UCSD-AML1 (cell line): ENCODE data around the gene VGLL1.

ENCODE experiments used
- DNase-seq: peaks from one replicate; lab custom pipeline; 2025; ENCODE audit not compliant: unreplicated experiment; lab: John Stamatoyannopoulos, UW

The VGLL1 gene, protein sequence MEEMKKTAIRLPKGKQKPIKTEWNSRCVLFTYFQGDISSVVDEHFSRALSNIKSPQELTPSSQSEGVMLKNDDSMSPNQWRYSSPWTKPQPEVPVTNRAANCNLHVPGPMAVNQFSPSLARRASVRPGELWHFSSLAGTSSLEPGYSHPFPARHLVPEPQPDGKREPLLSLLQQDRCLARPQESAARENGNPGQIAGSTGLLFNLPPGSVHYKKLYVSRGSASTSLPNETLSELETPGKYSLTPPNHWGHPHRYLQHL

DNA sequence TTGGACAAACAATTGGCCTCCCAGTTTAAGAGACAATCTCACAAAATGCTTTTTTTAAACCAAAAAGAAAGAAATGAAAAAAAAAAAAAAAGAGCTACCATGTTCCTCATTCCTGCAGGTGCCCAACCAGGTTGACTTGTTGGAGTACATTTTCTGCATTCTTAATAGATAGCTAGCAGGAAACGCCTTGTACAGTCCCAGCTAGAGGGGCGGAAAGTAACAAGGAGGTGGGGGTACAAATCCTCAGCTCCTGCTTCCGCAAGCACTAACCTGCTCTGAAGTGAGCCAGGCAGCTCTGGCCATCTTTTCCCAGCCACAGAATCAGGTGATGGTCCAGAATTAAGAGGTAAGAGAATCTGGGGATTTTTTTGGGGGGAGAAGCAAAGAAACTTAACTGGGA lies at the start of gene VGLL1:
VGLL1 (plus strand) TSS at position 265 of the 400 bp plus-strand sequence. CDS start 3,806 bp downstream, outside the sequence.
- DNase-seq: no peak

DNA sequence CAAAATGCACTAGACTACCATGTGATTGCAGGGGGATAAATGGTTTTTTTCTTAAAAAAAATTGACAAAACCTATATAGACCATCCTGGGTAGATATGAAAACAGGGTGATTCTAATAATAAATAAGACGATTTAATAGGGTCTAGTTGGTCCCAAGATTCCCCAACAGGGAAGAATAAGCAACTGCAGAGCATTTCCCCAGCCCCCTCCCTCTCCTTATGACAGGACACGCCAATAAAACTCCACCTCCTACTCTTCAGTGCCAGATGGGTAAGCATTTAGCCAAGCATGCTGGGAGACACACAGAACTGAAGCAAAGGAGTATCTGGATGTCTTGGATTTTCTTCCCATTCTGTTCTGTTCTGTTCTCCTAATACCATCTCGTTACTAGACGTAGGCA lies 44.4 kb upstream of the VGLL1 start, which contains the start of gene BRS3:
BRS3 (plus strand) TSS at position 301 of the 400 bp plus-strand sequence. CDS start 168 bp downstream, outside the sequence.
- no peak for DNase-seq

DNA sequence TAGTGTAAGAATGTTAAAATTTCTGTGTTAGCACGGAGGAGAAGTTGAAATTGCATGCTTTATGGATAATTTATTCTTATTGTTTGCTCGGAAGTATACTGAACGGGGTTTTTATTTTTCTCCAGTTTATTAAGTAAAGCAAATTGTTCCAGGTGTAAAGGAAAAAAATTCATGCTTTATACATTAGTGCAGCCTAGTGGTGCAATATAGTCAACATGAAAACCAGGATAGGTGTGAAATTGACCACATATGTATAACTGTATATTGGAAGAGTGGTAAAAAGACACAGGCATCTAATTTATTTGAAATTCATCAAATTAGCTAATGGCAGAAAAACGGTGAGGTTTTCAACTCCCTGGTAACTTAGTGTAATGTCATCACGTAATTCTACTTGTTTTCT lies 43.3 kb upstream of the VGLL1 start:
- no peak for DNase-seq

DNA sequence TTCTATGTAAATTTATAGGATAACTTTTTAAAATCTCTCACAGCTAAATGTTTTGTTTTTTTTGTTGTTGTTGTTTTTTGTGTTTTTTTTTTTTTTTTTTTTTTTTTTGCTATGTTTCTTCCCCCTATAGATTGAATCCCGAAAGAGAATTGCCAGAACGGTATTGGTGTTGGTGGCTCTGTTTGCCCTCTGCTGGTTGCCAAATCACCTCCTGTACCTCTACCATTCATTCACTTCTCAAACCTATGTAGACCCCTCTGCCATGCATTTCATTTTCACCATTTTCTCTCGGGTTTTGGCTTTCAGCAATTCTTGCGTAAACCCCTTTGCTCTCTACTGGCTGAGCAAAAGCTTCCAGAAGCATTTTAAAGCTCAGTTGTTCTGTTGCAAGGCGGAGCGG lies 40.2 kb upstream of the VGLL1 start:
- DNase-seq: no peak

DNA sequence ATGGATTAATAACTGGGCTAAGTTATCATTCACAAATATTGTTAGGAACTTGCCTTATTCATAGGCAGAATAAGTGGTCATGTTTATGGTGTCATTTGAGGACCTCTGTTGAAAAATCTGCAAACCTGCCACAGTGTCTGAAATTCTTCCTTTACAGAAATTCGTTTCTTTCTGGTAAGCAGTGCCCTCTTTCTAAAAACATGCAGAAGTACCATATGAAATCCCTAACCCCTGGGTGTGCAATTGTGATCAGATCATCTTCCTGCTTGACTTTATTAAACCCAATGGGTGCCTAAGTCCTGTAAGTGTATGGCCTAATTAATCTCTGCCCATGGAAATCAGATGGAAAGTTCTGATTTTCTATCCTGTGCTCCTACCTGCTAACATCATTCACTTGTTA lies 39.0 kb upstream of the VGLL1 start:
- DNase-seq: no peak

DNA sequence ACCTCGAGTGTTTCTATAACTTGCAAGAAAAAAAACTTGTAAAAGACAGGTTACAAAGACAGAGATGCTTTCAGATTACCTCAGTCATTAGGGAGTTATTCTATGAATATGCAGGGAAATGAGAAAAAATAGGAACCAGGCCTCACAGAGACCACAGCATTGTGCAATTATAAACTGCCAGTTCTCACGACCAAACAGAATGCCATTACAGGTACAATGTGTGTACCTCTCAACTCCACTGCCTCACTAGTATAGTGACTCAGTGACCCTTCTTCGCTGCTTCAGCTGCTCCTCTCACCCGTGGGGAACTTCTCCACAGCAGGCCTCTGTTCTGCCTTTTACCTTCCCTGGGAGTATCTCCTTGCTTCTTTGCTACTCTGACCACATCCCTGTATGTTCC lies 37.0 kb upstream of the VGLL1 start:
- DNase-seq: no peak

DNA sequence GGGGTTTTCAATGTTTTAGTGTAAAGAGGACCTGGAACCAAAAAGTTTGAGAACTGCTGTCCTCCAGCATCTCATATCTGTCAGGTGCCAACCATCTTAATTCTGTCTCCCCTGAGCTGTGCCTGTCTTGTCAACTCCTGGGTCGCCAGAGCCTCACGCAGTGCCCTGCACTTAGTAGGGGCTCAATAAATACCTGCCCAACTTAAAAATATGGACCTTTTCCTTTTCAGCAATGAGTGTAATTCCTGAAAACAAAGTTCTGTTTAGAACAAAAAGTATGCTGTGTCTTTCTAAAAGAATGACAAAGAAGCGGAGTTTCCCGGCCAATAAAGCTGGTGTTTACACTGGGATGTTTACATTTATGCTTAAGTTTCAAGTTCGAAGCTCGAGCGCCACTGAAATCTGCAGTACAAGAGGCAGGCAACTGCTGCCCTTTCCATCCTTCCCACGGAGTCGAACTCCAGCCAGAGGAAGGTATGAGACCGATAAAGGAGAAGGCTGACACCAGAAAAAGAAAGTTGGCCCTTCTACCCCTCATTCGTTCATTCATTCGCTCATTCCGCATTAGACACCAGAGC lies 35.7 kb upstream of the VGLL1 start:
- DNase-seq: no peak

DNA sequence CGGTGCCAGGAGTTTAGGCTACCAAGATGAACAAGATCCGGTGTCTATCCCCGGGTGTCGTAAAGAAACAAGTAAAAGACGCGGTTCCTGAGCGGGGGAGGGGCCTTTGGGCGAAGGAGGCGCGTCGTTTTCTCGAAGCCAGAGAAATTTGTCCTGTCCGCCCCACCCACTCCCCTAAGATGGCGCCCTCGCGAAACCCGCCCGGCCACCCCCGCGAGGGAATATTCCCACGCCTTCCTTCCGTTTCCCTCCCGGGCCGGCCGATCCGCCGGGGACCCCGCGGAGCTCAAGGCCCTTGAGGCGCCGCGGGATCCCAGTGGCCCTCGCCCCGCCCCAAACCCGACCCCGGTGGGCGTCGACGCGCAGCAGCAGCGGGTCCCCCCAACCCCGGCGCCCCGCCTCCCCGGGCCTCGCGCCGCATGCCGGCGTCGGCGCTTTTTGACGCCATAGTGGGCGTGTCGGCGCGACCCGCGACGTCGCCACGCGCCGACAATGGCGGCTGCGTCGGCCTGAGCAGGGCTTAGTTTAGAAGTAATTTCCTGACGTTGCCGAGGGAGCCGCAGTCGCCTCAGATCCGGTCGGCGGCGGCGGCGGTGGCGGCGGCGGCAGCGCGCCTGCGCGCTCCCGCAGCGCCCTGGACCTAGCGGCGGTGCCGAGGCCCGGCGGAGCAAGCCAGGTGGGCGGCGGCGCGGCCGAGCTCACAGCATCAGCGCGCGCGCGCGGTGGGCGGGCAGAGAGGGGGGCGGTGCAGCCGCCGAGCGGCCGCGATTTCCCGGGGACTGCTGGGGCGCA lies 35.1 kb upstream of the VGLL1 start:
- DNase-seq: peak; percentile 95

DNA sequence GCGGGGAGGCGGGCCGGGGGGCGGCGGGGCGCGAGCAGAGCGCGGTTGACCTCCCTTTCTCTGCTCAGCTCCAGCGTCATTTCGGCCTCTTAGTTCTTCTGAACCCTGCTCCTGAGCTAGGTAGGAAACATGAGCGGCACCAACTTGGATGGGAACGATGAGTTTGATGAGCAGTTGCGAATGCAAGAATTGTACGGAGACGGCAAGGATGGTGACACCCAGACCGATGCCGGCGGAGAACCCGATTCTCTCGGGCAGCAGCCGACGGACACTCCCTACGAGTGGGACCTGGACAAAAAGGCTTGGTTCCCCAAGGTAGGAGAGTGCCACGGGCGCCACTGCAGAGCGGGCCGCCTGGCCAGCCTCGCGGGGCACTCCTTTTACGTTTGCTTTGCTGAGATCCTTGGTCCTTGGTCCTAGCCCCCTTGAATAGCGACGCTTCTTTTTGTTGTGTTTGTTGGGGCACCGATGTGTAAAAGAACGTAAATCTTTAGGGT lies 34.4 kb upstream of the VGLL1 start, which contains the start of gene HTATSF1:
HTATSF1 (plus strand) TSS at position 37 of the 497 bp plus-strand sequence; CDS start at position 130, 93 bp downstream.
- DNase-seq: no peak

DNA sequence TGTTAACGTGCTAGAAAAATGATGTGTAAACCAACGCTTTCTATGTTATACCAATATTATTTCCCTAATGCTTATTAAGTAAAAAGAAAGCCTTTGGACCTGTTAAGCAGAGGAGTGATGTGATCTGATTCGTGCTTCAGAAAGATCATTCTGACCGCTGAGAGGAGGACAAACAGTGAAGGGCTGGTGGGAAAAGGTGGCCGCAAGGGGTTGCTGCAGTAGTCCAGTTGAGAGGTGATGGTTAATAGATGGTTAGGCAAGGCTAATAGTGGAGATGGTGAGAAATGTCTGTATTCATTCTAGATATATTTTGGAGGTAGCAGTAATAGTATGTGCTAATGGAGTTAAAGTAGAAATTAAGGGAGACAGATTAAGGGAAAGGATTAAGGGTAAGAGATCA lies 12.9 kb upstream of the VGLL1 start:
- DNase-seq: no peak

DNA sequence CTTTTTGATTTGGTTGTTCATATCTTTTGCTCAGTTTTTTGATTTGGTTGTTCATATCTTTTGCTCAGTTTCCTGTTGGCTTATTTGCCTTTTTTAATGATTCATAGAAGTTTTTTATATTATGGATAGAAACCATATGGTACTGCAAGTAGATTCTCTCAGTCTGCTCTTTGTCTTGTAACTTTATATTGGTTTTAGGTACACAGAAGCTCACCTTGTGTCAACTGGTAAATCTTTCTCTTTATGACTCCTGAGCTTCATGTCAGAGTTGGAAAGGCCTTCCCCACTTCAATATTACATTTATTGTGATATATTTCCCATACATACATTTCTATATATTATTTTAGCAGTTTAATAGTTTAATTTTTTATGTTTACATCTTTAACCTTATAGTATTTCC lies 8.2 kb upstream of the VGLL1 start:
- no peak for DNase-seq

DNA sequence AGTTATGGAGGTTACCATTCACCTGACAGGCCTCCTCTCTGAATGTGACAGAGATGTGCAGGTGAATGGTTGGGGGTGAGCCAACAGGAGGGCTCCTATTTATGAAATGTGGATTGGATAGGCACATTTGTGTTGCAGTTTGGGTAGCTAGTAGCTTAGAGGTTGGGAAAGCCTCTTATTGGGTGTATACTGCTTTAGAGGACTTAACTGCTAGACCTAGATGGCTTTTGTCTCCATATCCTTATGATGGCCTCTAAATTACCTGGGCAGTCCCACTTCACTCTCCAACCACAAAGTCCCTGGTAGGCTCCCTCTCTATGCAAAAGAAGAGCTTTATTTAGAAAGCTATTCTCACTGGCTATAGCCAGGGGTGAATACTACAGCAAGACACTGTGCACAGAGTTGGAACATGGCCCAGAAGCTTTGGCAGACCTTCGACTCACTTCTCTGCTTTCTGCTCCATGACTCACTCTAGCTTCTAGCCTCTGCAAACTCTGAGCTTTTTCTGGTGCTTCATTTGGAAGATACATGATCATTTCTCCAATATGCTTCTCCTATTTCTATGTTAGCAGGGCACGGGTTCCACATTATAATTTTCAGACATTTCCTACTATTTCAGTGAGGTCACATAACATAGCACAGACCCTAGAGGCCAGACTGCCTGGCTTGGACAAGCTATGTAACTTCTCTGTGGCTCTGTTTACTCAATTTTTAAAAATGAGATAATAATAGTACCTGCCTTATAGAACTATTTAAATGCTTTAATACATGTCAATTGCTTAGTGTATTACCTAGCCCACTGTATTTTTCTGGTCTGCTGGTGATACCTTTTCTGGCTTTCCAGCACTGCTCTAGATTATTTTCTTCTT lies 6.0 kb upstream of the VGLL1 start:
- no peak for DNase-seq

DNA sequence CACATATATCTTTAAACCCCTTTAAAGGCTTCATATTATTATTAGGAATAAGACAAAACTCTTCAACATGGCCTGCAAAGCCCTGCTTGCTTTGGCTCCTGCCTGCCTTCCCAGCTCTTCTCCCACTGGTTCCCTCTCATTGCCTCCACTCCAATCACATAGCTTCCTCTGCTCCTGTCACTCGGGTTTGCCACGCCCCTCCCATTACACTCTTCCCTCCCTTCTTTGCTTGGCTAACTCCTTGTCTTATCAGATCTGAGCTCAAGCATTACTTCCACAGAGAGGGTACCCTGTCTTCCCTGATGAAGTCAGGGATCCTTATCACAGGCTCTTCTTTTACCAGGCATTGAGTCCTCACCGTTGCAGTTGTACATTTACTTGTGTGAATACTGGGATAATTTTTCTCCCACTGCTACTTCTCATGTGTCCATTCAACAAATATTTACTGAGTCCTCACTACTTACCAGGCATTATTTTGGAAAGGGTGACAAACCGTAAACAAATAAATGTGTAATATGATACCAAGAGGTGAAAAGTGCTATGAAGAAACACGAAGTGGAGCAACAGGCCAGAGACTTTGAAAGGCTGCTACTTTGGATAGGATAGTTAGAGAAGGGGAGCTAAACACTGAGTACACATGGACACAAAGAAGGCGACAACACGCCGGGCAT lies 3.2 kb upstream of the VGLL1 start:
- DNase-seq: no peak

DNA sequence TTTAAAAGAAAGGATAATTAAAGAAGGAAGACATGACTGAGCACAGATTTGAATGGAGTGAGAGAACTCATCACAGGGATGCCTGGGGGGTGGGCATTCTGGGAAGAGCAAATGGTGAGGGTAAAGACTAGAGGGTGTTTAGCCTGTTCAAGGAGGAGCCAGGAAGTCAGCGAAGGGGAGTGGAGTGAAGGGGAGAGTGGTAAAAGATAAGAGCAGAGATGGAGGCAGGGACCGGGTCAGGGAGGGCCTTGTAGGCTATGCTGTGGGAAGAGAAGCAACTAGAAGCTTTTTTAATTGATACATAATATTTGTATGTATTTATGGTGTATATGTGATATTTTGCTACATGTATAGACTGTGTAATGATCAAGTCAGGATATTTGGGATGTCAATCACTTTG lies 2.2 kb upstream of the VGLL1 start:
- DNase-seq: no peak

DNA sequence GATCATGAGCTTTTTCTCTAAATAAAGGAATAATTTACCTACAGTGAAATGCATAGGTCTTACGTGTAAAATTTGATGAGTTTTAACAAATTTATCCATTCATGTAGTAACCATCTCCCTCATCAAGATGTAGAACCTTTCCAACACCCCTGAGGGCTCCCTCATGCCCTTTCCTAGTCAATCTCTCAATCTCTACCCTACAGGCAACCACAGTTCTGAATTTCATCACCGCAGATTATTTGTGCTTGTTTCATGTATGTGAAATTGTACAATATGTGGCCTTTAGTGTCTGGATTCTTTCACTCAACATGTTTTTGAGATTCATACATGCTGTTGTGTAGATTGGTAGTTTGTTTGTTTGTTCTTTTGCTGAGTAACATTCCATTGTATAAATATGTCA lies 2.1 kb downstream of the VGLL1 start:
- DNase-seq: no peak

DNA sequence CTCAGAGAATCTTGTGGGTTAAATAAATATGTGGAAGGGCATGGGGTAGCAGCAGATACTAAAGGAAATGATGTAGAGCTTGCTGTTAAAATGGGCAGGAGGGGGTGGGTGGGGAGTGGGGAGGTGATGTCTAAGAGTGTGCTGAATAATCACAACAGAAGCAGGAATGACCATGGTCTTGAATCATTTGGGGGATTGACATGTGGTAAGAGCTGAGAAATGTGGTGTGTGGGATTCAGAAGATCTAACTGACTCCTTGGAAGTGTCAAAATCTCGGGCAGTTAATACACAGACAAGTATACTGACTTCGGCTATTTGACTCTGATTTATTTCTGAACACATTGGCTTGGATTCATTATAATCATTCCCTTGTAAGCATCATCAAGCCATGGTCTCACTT lies 6.8 kb downstream of the VGLL1 start:
- no peak for DNase-seq

DNA sequence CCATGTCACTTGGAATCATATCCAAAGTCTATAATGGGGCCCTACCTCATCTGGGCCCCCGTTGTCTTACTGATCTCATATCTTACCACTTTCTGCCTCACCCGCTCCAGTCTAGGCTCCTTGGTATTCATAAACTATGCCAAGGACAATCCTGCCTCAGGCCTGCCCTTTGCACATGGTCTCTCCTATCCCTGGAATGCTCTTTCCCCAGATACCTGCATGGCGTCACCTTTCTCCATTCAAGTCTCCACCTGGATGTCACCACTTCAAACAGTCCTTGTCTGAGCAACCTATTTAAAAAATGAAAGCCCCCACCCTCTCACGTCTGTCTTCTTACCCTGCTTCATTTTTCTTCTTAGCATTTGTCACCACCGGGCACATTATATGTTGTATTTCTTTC lies 8.2 kb downstream of the VGLL1 start:
- no peak for DNase-seq

DNA sequence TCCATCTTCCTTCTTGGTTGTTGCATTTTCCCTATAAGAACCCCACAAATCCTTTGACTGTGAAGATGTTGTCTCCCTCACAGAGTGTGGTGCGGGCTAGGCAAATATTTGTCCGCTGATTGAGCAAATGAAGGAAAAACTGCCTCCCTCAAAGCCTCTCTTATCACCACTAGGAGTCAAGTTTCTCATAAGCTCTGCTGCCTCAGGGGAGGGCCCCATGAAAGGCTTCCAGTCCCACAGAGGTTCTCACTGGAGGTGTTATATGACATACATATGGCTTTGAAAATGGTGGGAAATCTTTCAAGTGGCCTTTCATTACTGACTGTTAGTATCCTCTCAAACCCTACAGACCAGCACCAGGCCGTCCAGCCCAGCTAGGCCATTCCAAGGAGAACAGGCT lies 9.3 kb downstream of the VGLL1 start:
- DNase-seq: no peak

DNA sequence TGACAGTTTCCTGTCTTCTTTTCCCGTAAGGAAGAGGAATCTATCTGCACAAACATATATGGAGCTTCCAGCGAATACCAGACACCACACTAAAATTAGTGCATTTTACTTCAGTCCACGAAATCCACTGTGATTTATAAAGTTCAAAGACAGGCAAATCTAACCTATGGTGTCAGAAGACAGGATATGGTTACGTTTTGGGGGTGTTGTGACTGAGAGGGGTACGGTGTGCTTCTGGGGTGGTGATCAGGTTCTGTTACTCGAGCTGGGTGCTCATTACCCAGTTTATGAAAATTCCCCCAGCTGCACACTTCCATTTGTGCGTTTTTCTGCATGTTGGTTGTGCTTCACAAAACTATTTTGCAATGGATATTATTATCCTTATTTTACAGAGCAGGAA lies 10.3 kb downstream of the VGLL1 start:
- no peak for DNase-seq

DNA sequence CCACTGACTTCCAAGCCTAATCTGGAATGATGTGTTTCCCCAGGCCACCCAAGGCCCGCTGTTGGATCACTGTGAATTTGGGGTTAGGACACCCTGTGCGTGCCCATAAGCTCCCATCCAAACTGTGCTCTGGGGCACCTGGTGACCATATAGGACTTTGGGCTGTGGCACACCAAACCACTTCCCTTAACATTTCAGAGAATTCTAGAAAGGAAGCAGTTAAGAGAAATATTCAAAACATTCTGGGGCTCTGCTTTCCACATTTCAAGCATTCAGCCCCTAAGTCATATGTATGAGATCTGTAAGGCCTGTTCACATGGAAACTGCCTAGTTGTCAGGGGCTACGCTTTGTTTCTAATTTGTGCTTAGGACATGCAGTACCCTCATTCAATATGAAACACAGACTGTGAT lies 14.4 kb downstream of the VGLL1 start:
- no peak for DNase-seq
